HG03565 (cell line): ENCODE data around the gene MIER2.
"Not testable (repeated sequence)": the region's sequence is repeated elsewhere in the genome, so short reads cannot be mapped to it uniquely, and the experiment has no call there.

Source experiments
- ATAC-seq: cut with Tn5 transposase; IDR thresholded peaks from one replicate; pipeline ENCODE4 v1.9.1; 2021; ENCODE audit warnings: mild to moderate bottlenecking, moderate library complexity; ENCODE audit not compliant: unreplicated experiment

MIER2 gene

DNA sequence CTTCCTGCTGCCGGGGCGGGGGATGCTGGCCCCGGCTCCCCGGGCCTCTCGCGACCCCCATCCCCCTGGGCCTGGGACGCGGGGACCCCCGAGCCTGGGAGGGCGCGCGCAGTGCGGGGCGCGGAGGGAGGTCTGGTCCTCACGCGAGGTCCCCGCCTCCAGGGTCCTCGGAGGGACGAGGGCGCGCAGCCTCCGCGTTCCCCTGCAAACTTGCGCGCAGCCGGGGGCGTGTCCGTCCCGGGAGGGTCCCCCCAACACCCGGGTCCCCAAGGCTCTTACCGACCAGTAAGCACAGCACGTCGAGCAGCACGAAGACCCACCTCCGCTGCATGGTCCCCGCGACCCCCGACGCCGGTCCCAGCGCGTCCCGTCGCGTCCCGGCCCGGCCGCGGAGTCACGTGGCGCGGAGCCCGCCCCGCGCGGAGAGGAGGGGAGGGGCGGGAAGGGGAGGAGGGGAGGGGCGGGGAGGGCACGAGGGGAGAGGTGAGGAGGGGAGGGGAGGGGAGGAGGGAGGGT, 53.5 kb downstream of the MIER2 start, which contains the start of gene PLPP2:
Gene PLPP2 (minus strand): TSS at position 398 of the 516 bp plus-strand sequence. CDS start 67 bp downstream, at position 331.
- ATAC-seq: no peak

DNA sequence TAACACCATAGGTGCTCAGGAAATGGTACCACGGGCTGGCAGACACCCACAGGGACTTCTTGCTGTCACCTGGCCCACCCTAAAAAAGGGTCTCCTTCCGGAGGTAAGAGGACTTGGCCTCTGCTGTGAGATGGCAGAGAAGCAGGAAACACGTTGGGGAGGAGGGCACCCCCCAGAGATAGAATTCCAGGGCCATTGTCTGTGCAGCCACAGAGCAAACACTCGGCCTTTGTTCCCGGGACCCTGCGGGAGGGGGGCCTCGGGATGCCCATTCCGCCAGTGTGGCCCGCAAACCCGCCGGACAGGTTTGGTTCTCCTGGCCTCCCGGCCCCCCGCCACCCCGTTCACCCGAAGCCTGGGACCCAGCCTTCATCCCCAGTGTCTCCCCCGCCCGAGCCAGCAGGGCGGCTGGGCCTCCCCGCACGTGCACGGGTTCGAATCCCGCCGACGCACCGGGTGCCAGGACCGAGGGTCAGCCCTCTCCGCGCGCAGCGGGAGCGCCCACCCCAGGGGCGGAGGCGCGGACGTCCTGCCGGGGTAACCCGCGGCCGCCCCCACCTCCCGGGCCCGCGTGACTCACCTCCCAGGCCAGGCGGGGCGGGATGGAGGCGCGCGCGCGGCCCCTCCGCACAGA, 54.1 kb downstream of the MIER2 start:
- no peak for ATAC-seq

DNA sequence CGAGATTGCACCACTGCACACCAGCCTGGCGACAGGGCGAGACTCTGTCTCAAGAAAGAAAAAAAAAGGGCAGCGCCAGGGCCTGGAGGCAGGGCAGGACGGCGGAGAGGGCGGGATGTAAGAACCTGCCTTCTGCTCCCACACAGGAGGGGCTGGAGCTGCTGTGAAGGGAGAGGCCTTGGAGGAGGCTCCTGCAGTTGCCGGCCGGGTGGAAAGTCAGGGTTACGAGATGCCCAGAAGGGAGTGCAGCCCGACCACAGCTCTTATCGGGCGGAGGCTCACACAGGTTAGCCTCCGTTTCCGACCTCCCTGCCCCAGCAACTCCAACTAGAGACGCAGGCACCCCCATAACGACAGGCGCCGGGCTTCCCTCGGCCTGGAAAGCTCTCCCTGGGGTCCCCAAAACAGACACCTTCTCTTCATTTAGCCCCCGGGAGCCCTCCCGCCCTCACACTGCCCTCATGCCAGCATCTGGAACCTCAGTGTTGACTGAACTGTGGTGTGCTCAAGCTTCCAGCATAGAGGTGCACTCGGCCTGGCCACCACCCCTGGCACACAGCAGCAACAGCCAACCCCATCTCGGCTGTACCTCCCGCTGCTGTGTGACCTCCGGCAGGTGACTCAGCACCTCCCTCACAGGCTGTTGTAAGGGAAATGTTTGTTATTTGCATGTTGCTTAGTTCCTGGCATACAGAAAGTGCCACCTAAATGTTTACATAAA, 54.8 kb downstream of the MIER2 start:
- no peak for ATAC-seq

DNA sequence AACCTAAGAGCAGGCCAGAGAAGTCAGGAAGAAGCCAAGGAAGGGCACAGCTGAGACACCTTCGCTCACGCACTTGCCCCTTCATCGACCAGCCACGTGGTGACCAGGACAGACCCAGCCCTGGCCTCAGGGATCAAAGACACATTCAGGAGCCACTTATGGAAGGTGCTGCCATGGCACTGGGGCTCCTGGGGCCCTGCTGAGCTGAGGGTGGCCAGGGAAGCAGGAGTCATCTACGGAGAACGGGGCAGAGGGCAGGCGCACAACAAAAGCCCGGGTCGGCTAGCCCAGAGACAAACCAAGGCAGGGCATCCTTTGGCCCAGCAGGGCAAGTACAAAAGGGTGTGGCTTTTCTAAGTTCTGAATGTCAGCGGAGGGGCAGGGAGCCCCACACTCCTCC, 55.7 kb downstream of the MIER2 start:
- no peak for ATAC-seq

DNA sequence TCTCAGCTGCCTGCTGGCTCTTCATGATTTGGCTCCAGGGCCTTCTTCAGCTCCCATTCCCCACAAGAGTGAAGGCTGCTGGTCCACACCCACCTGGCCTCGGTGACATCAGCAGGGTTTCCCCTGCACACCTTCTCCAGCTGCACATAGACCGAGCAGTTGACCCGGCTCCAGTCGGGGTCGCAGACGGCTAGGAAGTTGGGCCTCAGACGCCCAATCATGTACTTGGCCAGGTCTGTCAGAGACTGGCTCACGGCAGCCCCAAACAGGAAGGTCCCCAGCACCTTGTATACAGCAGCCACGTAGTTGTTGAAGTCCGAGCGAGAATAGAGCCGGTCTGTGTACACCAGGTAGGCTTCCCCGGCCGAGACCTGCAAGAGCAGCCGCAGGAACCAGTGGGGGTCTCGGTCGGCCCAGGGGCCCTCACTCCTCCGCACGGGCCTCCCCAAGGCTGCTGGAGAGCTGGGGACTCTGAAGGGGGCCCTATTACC, 57.2 kb downstream of the MIER2 start:
- ATAC-seq: no peak

DNA sequence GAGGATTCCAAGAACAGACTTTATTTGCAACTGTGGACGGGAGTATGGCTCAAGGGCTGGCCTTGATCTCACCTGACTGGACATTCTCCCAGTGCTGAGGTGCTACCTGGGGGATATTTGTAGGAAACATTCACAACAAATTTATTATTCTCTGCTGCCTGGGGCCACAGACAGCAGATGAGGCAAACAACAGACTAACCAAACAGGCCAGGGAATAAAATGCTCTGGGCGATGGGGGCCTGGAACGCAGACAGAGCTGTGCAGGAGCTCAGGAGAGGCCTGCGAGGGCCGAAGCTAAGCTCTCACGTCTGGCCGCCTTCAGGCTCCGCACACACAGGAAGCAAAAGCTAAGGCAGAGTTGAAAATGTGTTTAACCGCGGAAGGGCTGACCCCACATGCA, 61.2 kb downstream of the MIER2 start:
- no peak for ATAC-seq

DNA sequence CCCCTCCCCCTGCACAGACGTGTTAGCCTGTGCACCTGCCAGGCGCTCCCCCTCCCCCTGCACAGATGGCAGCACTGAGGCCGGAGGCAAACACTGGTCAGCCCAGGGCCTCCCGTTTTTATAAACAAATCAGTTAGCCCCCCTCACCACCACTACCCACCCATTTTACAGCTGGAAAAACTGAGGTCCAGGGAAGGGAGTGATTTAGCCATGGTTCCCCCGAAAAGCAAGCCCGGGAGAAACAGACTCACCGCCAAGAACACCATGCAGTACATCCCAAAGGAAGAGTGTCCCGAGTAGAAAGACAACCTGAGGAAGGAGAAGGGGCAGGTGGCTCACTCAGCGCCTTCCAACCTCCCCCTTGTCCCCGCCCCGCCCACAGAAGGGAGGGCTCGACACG, 62.1 kb downstream of the MIER2 start:
- ATAC-seq: no peak

DNA sequence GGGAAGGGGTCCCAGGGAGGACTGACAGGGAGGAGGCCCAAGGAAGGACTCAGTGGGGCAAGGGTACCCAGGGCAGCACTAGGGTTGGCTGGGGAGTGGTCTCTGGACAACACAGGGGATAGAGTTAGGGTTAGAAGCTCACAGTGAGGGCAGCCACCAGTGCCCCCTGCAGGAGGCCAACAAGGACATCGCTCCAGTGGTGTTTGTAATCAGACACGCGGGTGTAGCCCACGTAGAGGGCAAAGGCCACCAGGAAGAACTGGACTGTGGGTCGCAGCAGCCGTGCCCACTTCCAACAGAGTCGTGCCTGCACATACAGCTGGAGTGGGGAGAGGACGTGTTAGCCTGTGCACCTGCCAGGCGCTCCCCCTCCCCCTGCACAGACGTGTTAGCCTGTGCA, 62.6 kb downstream of the MIER2 start:
- ATAC-seq: no peak

DNA sequence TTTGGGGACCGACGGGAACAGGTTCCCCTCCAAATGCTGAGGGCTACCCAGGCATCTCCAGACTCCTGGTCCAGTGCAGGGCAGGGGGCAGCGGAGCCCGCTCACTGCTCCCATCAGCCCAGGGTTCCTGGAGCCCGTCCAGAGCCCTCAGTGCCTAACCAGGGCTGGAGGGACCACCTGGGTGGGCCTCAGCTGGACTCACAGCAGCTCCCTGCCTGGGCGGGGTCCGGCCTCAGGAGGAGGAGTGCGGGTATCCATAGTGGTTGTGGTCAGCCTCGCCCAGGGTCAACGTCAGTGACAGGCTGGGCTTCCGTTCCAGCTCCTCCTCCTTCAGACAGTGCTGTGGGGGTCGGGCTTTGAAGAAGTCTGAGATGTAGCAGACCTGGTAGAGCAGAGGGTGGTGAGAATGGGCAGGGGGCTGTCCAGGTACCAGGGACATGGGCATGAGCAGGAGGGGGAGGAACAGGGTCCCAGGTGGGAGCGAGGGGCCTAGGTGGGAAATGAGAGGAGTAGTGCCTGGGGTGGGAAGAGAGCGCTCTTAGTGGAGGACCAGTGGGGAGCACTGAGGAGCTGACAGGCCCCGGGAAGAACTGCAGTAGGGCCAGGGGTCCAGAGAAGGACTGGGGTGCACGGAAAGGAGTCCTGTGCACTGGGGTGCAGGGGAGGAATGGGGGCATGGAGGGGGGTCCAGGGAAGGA, 63.3 kb downstream of the MIER2 start:
- no peak for ATAC-seq

DNA sequence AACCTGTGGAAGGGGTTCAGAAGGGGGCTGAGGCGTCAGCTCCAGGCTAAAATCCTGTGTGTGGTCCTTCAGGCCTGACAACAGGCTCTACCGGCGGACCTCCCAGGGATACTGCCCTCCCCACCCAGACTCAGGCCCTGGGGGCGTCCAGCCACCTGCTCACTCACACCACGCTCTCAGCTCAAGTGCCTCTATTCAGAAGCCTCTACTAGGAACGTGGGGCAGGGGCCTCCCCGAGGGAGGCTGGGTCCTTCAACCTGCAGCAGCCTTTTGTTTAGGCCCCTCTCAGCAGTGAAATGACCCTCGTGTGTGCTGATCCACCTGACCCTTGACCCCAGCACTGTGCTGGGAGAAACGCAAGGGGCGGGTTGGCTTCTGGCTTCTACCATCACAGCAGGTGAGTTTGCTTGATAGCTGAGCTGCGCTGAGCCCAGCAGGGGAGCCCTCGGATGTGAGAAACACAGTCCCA, 64.0 kb downstream of the MIER2 start:
- ATAC-seq: no peak

DNA sequence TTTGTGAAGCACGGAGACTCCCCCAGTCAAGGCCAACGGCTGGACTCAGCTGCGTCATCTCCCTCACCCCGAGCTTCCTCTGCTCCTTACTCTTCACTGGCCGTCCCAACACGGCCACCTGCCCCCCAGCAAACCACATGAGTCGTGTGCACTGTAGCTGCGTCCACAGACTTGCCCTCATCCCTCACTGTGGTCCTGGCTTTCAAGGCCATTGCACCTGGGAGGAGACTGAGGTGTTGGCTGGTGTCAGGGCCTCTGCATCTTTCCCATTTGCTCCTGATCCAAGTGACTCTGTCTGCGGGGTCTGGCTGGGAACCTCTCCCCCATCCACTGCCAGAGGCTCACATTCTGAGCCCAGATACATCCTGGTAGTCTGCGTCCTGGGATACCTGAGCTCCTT, 64.9 kb downstream of the MIER2 start:
- ATAC-seq: no peak

DNA sequence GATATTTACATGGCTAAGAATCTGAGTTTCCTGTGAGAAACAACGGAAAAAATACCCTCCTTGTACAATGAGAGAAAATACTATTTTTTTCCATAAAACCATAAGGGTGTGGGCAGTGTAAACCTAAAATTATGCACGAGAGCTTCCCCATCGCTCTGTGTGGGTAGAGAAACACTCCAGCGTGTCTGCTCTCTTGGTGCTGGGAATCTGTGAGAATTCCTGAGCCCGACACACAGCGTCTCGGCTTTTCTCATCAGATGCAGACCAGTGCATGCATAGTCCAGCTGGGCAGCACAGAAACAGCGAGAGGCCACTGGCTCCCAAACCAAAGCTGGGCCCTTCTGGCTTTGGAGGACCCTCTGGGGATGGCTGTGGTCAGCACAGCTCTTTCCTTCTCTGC, 65.4 kb downstream of the MIER2 start:
- ATAC-seq: no peak

DNA sequence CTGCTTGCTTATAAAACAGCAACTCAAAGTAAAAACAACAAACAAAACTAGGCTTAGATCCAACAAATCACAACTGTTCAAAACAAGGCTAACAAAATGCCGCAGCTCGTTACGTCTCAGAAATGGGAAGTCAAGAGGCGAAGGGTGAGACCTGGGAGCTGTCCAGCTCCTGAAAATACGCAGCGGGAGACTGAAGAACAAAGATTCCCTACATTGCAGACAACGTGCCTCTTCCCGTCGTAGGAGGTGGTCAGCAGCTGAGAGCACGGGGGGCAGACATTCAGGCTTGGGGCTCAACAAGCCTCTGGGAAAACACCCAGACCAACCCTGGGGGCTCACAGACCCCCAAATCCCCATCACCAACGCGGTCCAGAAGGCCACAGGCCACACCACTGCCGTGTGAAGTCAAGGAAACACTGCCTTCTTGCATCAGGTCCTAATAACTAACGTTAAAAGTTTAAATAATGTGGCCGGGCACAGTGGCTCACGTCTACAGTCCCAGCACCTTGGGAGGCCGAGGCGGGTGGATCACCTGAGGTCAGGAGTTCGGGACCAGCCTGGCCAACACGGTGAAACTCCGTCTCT, 66.9 kb downstream of the MIER2 start:
- no peak for ATAC-seq

DNA sequence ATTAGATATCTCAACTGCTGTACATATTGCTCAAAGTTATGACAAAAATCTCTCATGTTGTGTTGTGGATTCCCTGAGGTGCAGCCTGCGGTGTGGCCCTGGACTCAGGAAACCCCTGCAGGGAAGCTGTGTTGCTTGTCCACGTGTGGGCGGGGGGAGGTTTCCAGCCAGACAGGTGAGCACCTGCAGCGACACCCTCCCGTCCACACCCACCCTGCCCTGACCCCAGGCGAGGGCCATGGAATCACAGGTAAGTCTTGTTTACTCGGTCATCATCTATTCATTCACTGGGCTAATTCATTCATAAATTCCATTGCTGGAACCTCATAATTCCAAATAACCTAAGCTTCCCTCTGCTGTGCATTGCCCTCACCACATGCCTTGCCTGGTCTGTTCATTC, 67.5 kb downstream of the MIER2 start:
- no peak for ATAC-seq

DNA sequence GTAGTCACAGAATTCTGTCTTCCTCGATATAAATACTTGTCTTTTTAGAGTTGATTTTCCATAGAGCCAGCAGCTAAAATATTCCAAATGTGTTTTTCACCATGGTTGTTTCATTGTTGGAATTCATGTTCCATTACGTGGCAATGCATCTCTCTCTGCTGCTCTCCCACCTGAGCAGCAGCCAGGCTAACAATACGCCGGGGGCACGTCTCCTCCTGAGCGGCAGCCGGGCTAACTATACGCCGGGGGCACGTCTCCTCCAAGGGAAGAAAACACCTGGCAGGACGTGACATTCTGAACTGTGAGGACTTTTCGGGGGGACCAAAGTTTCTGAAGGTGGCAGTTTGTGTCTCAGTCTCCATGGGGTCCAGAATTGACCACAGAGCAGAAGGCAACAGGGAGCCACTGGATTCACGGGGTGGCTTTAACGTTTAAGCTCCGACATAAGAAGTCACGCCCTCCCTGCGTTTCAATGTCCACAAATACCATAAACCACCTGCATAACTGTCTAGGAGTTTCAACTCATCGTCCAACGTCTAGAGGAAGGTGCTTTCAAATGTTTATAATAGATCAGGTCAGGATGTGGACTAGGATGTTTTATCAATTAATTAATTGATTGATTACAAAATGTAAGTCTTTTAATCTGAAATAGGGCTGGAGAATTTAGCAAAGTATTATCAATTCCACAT, 68.5 kb downstream of the MIER2 start:
- ATAC-seq: no peak

DNA sequence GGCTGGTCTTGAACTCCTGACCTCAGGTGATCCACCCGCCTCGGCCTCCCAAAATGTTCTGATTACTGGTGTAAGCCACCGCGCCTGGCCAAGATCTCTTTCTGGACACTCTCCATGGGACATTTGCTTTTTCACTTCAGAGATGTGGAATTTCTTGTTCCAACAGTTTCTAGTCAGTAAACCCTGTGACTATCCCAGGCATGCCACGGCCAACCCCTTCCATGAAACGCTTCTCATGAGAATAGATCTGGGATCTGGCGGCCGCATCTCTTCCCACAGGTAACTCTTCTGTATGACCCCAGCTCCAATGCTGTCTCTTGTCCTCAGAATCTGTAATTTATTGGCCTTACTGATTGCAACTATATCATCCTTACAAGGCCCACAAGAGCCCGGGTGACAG, 69.6 kb downstream of the MIER2 start:
- ATAC-seq: no peak

DNA sequence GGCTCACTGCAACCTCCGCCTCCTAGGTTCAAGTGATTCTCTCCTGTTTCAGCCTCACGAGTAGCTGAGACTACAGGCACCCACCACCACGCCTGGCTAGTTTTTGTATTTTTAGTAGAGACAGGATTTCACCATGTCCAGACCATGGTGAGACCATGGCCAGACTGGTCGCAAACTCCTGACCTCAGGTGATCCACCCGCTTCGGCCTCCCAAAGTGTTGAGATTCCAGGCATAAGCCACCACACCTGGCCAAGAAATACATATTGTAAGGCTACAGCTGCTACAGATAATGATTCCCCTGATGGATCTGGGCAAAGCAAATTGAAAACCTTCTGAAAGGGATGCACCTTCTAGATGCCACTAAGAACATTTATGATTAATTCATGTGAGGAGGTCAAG, 71.2 kb downstream of the MIER2 start:
- ATAC-seq: no peak

DNA sequence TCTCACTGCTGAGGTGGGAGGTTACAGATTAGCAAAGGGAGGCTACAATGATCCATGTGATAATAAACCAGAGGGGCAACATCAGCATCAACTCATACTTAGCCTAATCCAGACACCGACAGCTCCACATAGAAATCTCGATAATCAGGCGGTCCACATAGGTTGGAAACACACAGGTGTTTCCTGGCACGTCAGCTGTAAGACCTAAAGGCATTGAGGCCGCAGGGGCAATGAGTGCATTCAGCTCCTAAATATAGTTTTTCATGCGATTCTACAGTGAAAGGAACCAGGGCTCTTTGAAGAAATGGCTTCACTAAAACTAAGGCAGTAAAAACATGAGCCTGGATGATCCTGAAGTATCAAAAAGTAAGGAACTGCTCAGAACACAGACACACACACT, 72.7 kb downstream of the MIER2 start:
- no peak for ATAC-seq

DNA sequence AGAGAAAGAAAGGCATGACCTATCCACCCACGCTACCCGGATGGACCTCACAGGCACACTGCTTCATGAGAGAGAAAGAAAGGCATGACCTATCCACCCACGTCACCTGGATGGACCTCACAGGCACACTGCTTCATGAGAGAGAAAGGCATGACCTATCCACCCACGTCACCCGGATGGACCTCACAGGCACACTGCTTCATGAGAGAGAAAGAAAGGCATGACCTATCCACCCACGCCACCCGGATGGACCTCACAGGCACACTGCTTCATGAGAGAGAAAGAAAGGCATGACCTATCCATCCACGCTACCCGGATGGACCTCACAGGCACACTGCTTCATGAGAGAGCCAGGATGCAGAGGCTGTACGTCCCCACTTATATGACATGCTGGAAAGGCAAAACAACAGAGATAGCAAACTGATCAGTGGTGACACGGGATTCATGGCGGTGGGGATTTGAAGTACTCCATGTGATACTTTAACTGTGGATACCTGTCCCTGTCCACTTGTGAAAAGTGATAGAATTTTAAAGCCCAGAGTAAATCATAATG, 73.8 kb downstream of the MIER2 start:
- ATAC-seq: not testable (repeated sequence)

DNA sequence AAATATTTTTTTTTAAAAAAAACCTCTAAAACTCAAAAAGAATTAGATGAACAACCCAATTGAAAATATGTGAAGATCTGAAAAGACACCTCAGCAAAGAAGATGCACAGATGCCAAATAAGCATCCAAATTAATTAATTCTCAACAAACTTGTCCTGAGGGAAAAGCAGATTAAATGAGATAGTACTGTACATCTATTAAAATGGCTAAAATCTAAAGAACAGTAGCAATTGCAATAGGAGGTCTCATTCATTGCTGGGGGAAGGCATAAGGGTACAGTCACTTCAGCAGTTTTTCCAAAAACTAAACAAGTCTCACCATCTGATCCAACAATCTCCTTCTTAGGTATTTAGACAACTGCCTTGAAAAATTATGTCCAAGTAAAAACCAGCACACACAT, 75.4 kb downstream of the MIER2 start:
- ATAC-seq: no peak
